Pancreas (tissue), 10 donors: Measurements from ENCODE around the gene PHKB. TPM values are rescaled to one million over a fixed set of nuclear protein-coding genes. Genes with fewer than 3 reads are reported as not detected.
A peak's percentile ranks its signal among the peaks of the same experiment; 100 is the strongest.

ENCODE experiments used
- ATAC-seq, 4 donors: fragments of 200-7000 bp; cut with Tn5 transposase; one replicate each; pipeline versions ENCODE4 v1.8.0 to v1.9.1; 2020; ENCODE audit warnings: mild to moderate bottlenecking in 4 of 4, moderate library complexity in 4 of 4
- DNase-seq, 6 donors: peaks; one replicate each; pipeline ENCODE4 v3.0.0-alpha.2; 2020
- FAIRE-seq: peaks from 2 replicates; lab custom pipeline; 2012; peaks lifted over from hg19 to GRCh38; lab: Jason Lieb, UNC
- H3K27ac ChIP-seq, 4 donors: fragments of 200-600 bp; sonication (generic); 1 replicate in 3 of 4; 2 replicates in 1 of 4; pipeline versions ENCODE4 v1.5.0 to v1.8.0; 2020
- H3K27me3 ChIP-seq, 4 donors: fragments of 200-600 bp; one replicate each; pipeline ENCODE4 v1.8.0; 2021
- H3K36me3 ChIP-seq, 3 donors: fragments of 200-600 bp; sonication (generic) in 1 of 3; one replicate each; pipeline versions ENCODE4 v1.5.0 to v1.8.0; 2020 to 2021
- H3K4me1 ChIP-seq, 3 donors: fragments of 200-600 bp; one replicate each; pipeline ENCODE4 v1.8.0; 2021
- H3K4me3 ChIP-seq, 4 donors: fragments of 200-600 bp; sonication (generic) in 2 of 4; one replicate each; pipeline versions ENCODE4 v1.5.0 to v1.8.0; 2020 to 2021
- H3K9me3 ChIP-seq, 4 donors: fragments of 200-600 bp; one replicate each; pipeline ENCODE4 v1.8.0; 2021
- WGBS, 2 donors: extraction: QIAGEN DNeasy Blood & Tissue Kit; methylation state at CpG; one replicate each; pipeline ENCODE4 v1.1.7; 2013; 5-methylcytosine and 5-hydroxymethylcytosine counted together
- intact Hi-C, 3 donors: fragments of 100-400 bp; cut with DNase I; formaldehyde crosslinking; loops; one replicate each; pipeline versions ENCODE4 v1.11.1 to v1.14.2; 2022
- polyA plus RNA-seq, 2 donors: library from polyadenylated mRNA; stranded (reverse); fragments of 200-250 nt; gene quantifications; one replicate each; pipeline ENCODE4 v1.2.3, GENCODE V29; 2013
- total RNA-seq, 6 donors: library from RNA; stranded (reverse); fragmentation: NEBNext Ultra II Directional in 4 of 6; extraction: Animal tissue kit (Norgen Biotek cat#: 25700) in 4 of 6; gene quantifications; one replicate each; pipeline versions ENCODE4 v1.2.1 to v1.2.4, GENCODE V29; 2021 to 2023
- TF ChIP-seq, protein P1 (sequence below), 4 donors: fragments of 200-600 bp; sonication (generic) in 3 of 4; IDR thresholded peaks; one replicate each; pipeline versions ENCODE4 v1.5.0 to v1.8.0; 2021; ENCODE audit warnings: antibody characterized with exemption in 4 of 4
- donor health status: healthy with polysubstance abuse.
- donor health status: DM: no; HTN: no; CAD: no; lungs with moderate emphysema.
- donor health status: DM: no; HTN: no; CAD: no.
- donor health status: control.
- donor health status: control.
- donor health status: Bipolar disorder and iron deficiency.
- donor health status: DM: yes; HTN: yes; CAD: no.
- donor health status: DM: no; HTN: no; CAD: no.
- donor health status: DM: no; HTN: no; CAD: no.
- donor health status: DM: yes; HTN: yes; CAD: no.

The PHKB gene
- total and polyA plus RNA-seq, 8 donors: 13.3 to 46.4 (median 27.2) TPM

DNA sequence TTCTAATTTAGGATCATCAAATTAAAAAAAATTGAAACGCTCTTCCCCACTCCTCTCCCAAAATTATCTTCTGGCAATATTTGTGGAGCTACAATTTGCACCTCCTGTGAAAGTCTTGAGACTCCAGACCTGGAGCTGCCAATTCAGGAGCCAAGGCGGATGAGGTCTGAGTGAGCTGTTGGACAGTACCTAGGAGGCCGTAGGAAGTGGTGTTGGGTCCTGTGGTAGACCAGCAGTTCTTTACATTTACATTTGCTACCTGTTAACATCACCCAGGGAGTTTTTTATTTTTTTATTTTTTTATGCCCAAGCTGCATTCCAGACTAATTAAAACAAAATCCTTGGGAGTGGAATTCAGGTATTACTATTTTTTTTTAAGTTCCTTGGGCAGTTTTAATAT is 271.0 kb downstream of the PHKB start:
- Histone ChIP-seq H3K27me3 (no peaks in the 10 kb centered on the region), H3K27ac (no peak overlapping the region), H3K36me3 (no peaks in the 10 kb centered on the region), H3K9me3 (no peaks in the 10 kb centered on the region), H3K4me3 (no peak overlapping the region), H3K4me1 (peaks cover 0 to 4% (median 0%) of the 10 kb centered on the region in 3 donors)
- WGBS, 2 donors: 90 to 91% methylated on average over 3 of the region's 3 CpGs
- TF ChIP-seq, protein P1, sequence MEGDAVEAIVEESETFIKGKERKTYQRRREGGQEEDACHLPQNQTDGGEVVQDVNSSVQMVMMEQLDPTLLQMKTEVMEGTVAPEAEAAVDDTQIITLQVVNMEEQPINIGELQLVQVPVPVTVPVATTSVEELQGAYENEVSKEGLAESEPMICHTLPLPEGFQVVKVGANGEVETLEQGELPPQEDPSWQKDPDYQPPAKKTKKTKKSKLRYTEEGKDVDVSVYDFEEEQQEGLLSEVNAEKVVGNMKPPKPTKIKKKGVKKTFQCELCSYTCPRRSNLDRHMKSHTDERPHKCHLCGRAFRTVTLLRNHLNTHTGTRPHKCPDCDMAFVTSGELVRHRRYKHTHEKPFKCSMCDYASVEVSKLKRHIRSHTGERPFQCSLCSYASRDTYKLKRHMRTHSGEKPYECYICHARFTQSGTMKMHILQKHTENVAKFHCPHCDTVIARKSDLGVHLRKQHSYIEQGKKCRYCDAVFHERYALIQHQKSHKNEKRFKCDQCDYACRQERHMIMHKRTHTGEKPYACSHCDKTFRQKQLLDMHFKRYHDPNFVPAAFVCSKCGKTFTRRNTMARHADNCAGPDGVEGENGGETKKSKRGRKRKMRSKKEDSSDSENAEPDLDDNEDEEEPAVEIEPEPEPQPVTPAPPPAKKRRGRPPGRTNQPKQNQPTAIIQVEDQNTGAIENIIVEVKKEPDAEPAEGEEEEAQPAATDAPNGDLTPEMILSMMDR (IDR thresholded peaks at IDR 0.05): no peak
- intact Hi-C loops: no loop called here
- no peak for FAIRE-seq
- no peak for DNase-seq
- no peak for ATAC-seq

DNA sequence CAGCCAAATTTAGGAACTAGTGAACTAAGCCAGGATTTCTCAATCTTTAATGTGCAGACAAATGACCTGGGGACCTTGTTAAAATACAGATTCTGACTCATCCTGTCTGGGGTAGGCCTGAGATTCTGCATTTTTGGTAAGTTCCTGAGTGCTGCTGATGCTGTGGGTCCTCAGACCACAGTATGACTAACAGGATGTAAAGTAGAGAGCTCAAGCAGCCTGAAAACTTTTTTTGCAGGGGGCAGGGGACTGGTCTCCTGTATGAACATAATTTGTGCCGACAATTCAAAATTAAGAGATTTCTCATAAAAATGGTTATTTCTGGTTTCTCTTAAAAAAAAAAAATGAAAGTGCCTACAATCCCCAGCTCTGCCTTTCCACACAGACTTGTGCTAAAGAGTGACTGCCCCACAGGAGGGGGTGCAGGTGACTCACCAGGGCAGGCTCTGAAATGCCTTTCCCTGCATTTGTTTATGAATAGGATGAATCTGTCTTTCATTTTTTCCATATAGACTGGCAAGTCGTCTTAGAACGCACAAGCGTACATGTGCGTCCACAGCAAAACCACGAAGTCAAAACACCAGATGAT is 271.5 kb downstream of the PHKB start:
- Histone ChIP-seq H3K36me3 (no peaks in the 10 kb centered on the region), H3K4me3 (no peak overlapping the region), H3K4me1 (peaks cover 0 to 4% (median 0%) of the 10 kb centered on the region in 3 donors), H3K27me3 (no peaks in the 10 kb centered on the region), H3K9me3 (no peaks in the 10 kb centered on the region), H3K27ac (no peak overlapping the region)
- no peak for ATAC-seq
- intact Hi-C loops: no loop called here
- FAIRE-seq: no peak
- DNase-seq: no peak
- TF ChIP-seq, protein P1 (IDR thresholded peaks at IDR 0.05): no peak
- 84 to 91% methylated on average over 6 of the region's 6 CpGs for WGBS, 2 donors

DNA sequence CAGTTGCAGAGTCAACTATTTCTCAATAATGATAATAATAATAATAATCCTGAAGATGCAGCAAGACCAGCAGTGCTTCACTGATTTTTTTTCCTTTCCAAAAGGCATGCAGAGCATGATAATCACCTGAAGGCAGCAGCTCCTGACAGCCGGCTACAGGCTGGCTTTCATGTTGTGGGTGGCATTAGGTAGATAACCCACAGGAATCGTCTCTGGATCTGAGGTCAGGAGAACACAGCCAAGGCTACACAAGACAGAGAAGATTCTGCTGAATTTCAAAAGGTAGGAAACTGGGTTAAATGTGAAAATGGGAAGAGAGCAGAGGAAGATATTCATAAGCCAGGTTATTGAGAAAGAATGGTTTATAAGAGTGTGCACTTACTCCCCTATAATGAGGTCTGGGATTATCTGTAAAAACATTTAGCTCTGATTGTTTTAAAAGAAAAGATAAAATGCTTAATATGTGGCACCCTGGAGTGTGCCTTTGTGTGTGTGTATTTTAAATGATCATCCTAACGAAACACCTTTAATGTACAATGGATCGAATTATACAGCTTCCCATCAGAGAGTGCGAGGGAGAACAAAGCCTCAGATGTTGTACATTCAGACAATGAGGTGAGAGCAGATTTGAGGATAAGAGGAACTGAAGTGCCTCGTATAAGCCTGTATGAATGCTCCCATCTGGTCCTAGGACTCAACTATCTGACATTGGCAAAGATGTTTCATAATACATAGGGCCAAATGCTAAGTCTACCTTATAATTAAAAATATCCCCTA is 273.1 kb downstream of the PHKB start:
- no peak overlapping the region for H3K4me3 ChIP-seq
- peaks cover 0 to 5% (median 0%) of the 10 kb centered on the region in 4 donors for H3K9me3 ChIP-seq
- ATAC-seq (no peak), FAIRE-seq (no peak), DNase-seq (no peak)
- H3K36me3 ChIP-seq: no peaks in the 10 kb centered on the region
- no peaks in the 10 kb centered on the region for H3K27me3 ChIP-seq
- H3K4me1 ChIP-seq: peaks cover 0 to 4% (median 0%) of the 10 kb centered on the region in 3 donors
- WGBS, 2 donors: 82% methylated on average over 6 of the region's 6 CpGs
- intact Hi-C loops: no loop called here
- TF ChIP-seq, protein P1 (IDR thresholded peaks at IDR 0.05): no peak
- no peak overlapping the region for H3K27ac ChIP-seq

DNA sequence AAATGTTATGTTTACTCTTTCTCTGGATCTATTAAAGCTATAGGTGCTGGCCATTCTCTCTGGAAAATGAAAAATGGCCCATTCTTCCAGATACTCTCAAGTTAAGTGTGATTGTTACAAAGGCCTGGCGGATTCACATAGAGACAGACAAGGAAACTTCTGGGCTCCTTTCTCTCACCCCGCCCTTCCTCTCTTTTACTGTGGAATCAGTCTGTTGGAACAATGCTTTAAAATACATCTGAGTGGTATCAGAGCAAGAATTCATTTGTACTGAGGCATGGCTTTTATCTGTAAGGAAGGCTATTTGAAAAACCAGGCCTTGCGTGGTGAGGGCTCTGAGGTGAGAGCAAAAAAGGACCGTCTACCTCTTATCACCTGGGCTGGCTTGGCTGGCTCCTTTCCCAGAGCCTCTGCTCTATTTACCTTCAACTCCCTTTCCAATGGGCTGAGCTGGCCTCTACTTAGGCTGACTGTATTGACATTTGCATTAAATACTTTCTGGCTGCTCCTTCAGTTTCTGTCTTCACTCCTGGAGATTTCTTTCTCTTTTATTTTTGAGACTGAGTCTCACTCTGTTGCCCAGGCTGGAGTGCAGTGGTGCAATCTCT is 274.0 kb downstream of the PHKB start:
- no peak for FAIRE-seq
- DNase-seq: peak; percentile 73 to 84 (median 74)
- 45 to 47% methylated on average over 4 of the region's 4 CpGs for WGBS, 2 donors
- Histone ChIP-seq H3K4me3 (no peak overlapping the region), H3K27ac (peak overlapping the region in 1 of 4 donors; percentile 9), H3K9me3 (peaks cover 0 to 5% (median 0%) of the 10 kb centered on the region in 4 donors), H3K27me3 (no peaks in the 10 kb centered on the region), H3K4me1 (peaks cover 0 to 4% (median 0%) of the 10 kb centered on the region in 3 donors), H3K36me3 (no peaks in the 10 kb centered on the region)
- intact Hi-C loops: no loop called here
- TF ChIP-seq, protein P1 (IDR thresholded peaks at IDR 0.05): no peak
- ATAC-seq: peak; percentile 100
